ENCODE data around the gene NBEA.

GRCh38 chr13:35484384-35484783 is 542.3 kb downstream of the NBEA start:
- TF ChIP-seq CTCF (conservative IDR thresholded peaks at IDR 0.05) (no peak), ZFX (IDR thresholded peaks at IDR 0.05) (no peak)
